GM12878 (cell line): ENCODE measurements around the gene MIGA2. TPM values are rescaled to one million over a fixed set of nuclear protein-coding genes. Genes with fewer than 3 reads are reported as not detected.

Experiments used
- ATAC-seq: fragments of 200-7000 bp; cut with Tn5 transposase; 3 replicates; pipeline ENCODE4 v1.9.1; 2020; ENCODE audit warnings: mild to moderate bottlenecking, moderate library complexity
- BruUV-seq: library from RNA; stranded (reverse); fragments of 400-500 nt; replicated peaks from 2 replicates; lab custom pipeline; 2021; lab: Mats Ljungman, UMichigan
- CTCF ChIA-PET: fragments of 300-600 bp; sonication (Branson Sonifier 250); formaldehyde crosslinking; extraction: SDS; loops from one replicate; lab custom pipeline; 2021; ENCODE audit warnings: inconsistent platforms; lab: Yijun Ruan, JAX
- POLR2A ChIA-PET: fragments of 350-600 bp; formaldehyde crosslinking; extraction: SDS; loops from one replicate; lab custom pipeline; 2021; ENCODE audit warnings: inconsistent platforms; lab: Charles Lee
- RAD21 ChIA-PET: fragments of 300-600 bp; sonication (Branson Sonifier 250); formaldehyde crosslinking; loops from one replicate; lab custom pipeline; 2023; ENCODE audit warnings: antibody characterized with exemption; ENCODE audit not compliant: unreplicated experiment; lab: Charles Lee
- SMC1A ChIA-PET: fragments of 300-600 bp; sonication (Branson Sonifier 250); formaldehyde crosslinking; loops from one replicate; lab custom pipeline; 2023; ENCODE audit not compliant: unreplicated experiment, uncharacterized antibody; lab: Charles Lee
- DNase-seq: peaks from one replicate; pipeline ENCODE4 v3.0.0-alpha.2; 2011; ENCODE audit warnings: low read depth, low spot score
- FAIRE-seq: peaks from 3 replicates; lab custom pipeline; 2011; peaks lifted over from hg19 to GRCh38; lab: Jason Lieb, UNC
- H2AFZ ChIP-seq: 2 replicates; pipeline ENCODE4 v1.6.0; 2011; ENCODE audit warnings: low read depth, low read length, control low read depth; ENCODE audit not compliant: control insufficient read depth
- H3K27ac ChIP-seq: 2 replicates; pipeline ENCODE4 v1.5.1; 2011; ENCODE audit warnings: control low read depth; ENCODE audit not compliant: control insufficient read depth, insufficient read depth
- H3K27me3 ChIP-seq, 2 experiments: replicated peaks in 1 of 2; 2 replicates each; pipeline versions ENCODE4 v1.6.0 to v1.6.1; 2011; ENCODE audit warnings: low read length in 1 of 2; ENCODE audit not compliant: control insufficient read depth in 2 of 2, insufficient read depth in 2 of 2
- H3K36me3 ChIP-seq, 2 experiments: 2 replicates each; pipeline ENCODE4 v1.5.1; 2011; ENCODE audit warnings: low read length in 1 of 2; ENCODE audit not compliant: control insufficient read depth in 2 of 2, insufficient read depth in 2 of 2
- H3K4me1 ChIP-seq: 2 replicates; pipeline ENCODE4 v1.6.1; 2011; ENCODE audit warnings: mild to moderate bottlenecking, low read length, moderate library complexity, mixed read lengths; ENCODE audit not compliant: control insufficient read depth, insufficient read depth
- H3K4me2 ChIP-seq: 2 replicates; pipeline ENCODE4 v1.6.0; 2011; ENCODE audit warnings: control low read depth; ENCODE audit not compliant: control insufficient read depth, insufficient read depth
- H3K4me3 ChIP-seq: fragments of 200-600 bp; sonication (generic); 2 replicates; pipeline ENCODE4 v1.5.1; 2016
- H3K79me2 ChIP-seq: 2 replicates; pipeline ENCODE4 v1.6.0; 2011; ENCODE audit warnings: low read length; ENCODE audit not compliant: control insufficient read depth, insufficient read depth
- H3K9ac ChIP-seq: 2 replicates; pipeline ENCODE4 v1.8.0; 2011; ENCODE audit warnings: low read length, control low read depth, mixed read lengths; ENCODE audit not compliant: control insufficient read depth, insufficient read depth
- H3K9me3 ChIP-seq: replicated peaks from 3 replicates; pipeline ENCODE4 v1.5.1; 2011; ENCODE audit warnings: mild to moderate bottlenecking, low read length; ENCODE audit not compliant: control insufficient read depth, insufficient read depth
- H4K20me1 ChIP-seq: 2 replicates; pipeline ENCODE4 v1.6.0; 2011; ENCODE audit not compliant: control insufficient read depth, insufficient read depth
- ATF3 ChIP-seq: IDR thresholded peaks from 2 replicates; pipeline ENCODE4 v1.6.1; 2011; ENCODE audit warnings: low read depth, mild to moderate bottlenecking, low read length, moderate library complexity, borderline replicate concordance; ENCODE audit errors: extremely low read depth
- BACH1 ChIP-seq: fragments of 450-650 bp; IDR thresholded peaks from 2 replicates; pipeline ENCODE4 v1.6.1; 2017; ENCODE audit warnings: mild to moderate bottlenecking, borderline replicate concordance
- DPF2 ChIP-seq: fragments of 450-650 bp; IDR thresholded peaks from 2 replicates; pipeline ENCODE4 v1.6.1; 2017; ENCODE audit warnings: mild to moderate bottlenecking
- GABPA ChIP-seq: IDR thresholded peaks from 2 replicates; pipeline ENCODE4 v1.6.1; 2014; ENCODE audit warnings: antibody characterized with exemption, low read depth, mild to moderate bottlenecking, inconsistent platforms
- IRF4 ChIP-seq: IDR thresholded peaks from 2 replicates; pipeline ENCODE4 v1.6.1; 2011; ENCODE audit warnings: low read depth, low read length
- IRF5 ChIP-seq: fragments of 450-650 bp; IDR thresholded peaks from 2 replicates; pipeline ENCODE4 v1.6.1; 2017; ENCODE audit warnings: borderline replicate concordance
- MAX ChIP-seq: IDR thresholded peaks from 2 replicates; pipeline ENCODE4 v1.6.1; 2012; ENCODE audit warnings: low read depth, low read length, improper control_type of control experiment
- MTA2 ChIP-seq: fragments of 450-650 bp; IDR thresholded peaks from 2 replicates; pipeline ENCODE4 v1.6.1; 2016; ENCODE audit warnings: low read depth, mild to moderate bottlenecking, moderate library complexity
- PAX5 ChIP-seq: IDR thresholded peaks from 2 replicates; pipeline ENCODE4 v1.6.1; 2011; ENCODE audit warnings: low read depth, low read length, borderline replicate concordance
- SIX5 ChIP-seq: IDR thresholded peaks from 2 replicates; pipeline ENCODE4 v1.6.1; 2011; ENCODE audit warnings: mild to moderate bottlenecking, low read depth, low read length, moderate library complexity; ENCODE audit not compliant: severe bottlenecking
- TCF7 ChIP-seq: IDR thresholded peaks from 2 replicates; pipeline ENCODE4 v1.6.1; 2014; ENCODE audit warnings: antibody characterized with exemption, borderline replicate concordance
- WGBS: methylation state at CpG from one replicate; pipeline ENCODE4 v1.1.6; 2016; ENCODE audit warnings: low lambda C conversion rate; ENCODE audit not compliant: insufficient replicate concordance, insufficient coverage; ENCODE audit errors: missing lambda C conversion rate; 5-methylcytosine and 5-hydroxymethylcytosine counted together
- in situ Hi-C: fragments of 300-500 bp; cut with MboI; formaldehyde crosslinking; loops from 9 replicates; pipeline ENCODE4 v1.14.3; 2018; ENCODE audit warnings: mixed read lengths
- intact Hi-C: fragments of 100-400 bp; cut with micrococcal nuclease; formaldehyde crosslinking; loops from one replicate; pipeline ENCODE4 v1.14.2; 2022; ENCODE audit not compliant: unreplicated experiment
- polyA plus RNA-seq, 11 experiments: library from polyadenylated mRNA; depleted of rRNA in 4 of 11; unstranded in 6 of 11; stranded (reverse) in 5 of 11; fragments of >200 nt; fragmentation: Nextera tagmentation in 4 of 11; fragmentation: Illumina TruSeq in 1 of 11; extraction: Ambion mirVana in 4 of 11; extraction: Trizol in 1 of 11; gene quantifications; 1 replicate in 1 of 11; 2 replicates in 10 of 11; pipeline versions ENCODE4 v1.2.1 to v1.2.3, GENCODE V29; 2011 to 2016; ENCODE audit warnings: inconsistent platforms in 2 of 11, missing spikeins in 2 of 11, low read depth in 1 of 11
- total RNA-seq, 4 experiments: library from RNA; depleted of rRNA in 3 of 4; stranded (reverse); fragments of >200 nt in 3 of 4; fragmentation: Illumina TruSeq in 1 of 4; extraction: Trizol in 1 of 4; gene quantifications; 2 replicates each; pipeline versions ENCODE4 v1.2.1 to v1.2.3, GENCODE V29; 2013 to 2021

MIGA2 gene
- total and polyA plus RNA-seq, 10 of the 15 experiments (the other 5 are each of a cell fraction or from before 2014, with no cell fraction given): 0.14 to 31.0 (median 12.7) TPM

GRCh38 chr9:129008986-129009583, 27.3 kb upstream of the MIGA2 start:
- CTCF ChIA-PET: interaction anchor here (1.2 kb wide), 1 partner anchor 12 kb away, joined by 5 read pairs; no protein-coding TSS in a partner anchor
- peaks cover 16 to 27% of the 10 kb centered on the region in 2 experiments for H3K36me3 ChIP-seq

More at GRCh38 chr9:129008986-129009583, 27.3 kb upstream of the MIGA2 start:
- Histone ChIP-seq H3K4me3 (no peak overlapping the region), H3K4me1 (no peaks in the 10 kb centered on the region), H2AFZ (no peak overlapping the region), H3K9me3 (no peaks in the 10 kb centered on the region), H3K27ac (no peak overlapping the region), H3K27me3 (no peaks in the 10 kb centered on the region), H3K4me2 (no peak overlapping the region), H3K9ac (no peak overlapping the region), H3K79me2 (no peaks in the 10 kb centered on the region), H4K20me1 (no peaks in the 10 kb centered on the region)
- no peak for ATAC-seq
- no TSS peak for BruUV-seq
- intact Hi-C loops: no loop called here
- ChIA-PET RAD21 (no interaction called here), POLR2A (no interaction called here), SMC1A (no interaction called here)
- TF ChIP-seq IRF4: no peak
- no peak for TF ChIP-seq BACH1
- no peak for TF ChIP-seq MTA2
- no peak for TF ChIP-seq ATF3
- TF ChIP-seq MAX: no peak
- no peak for TF ChIP-seq IRF5
- TF ChIP-seq PAX5: no peak
- no peak for TF ChIP-seq DPF2
- TF ChIP-seq SIX5: no peak
- no peak for TF ChIP-seq TCF7
- TF ChIP-seq GABPA: no peak
- WGBS: 86% methylated on average over 13 of the region's 13 CpGs
- no peak for DNase-seq
- FAIRE-seq: no peak
- in situ Hi-C loops: no loop called here
